Loucy (cell line): ENCODE results near the gene CCHCR1.
"Not testable (repeated sequence)": the region's sequence is repeated elsewhere in the genome, so short reads cannot be mapped to it uniquely, and the experiment has no call there.

Experiments
- H2AFZ ChIP-seq: fragments of 200-600 bp; sonication (generic); 2 replicates; pipeline ENCODE4 v1.6.0; 2016; ENCODE audit warnings: antibody characterized with exemption, mild to moderate bottlenecking, low read length, moderate library complexity
- H3F3A ChIP-seq: fragments of 200-600 bp; 2 replicates; pipeline ENCODE4 v1.6.0; 2016; ENCODE audit warnings: antibody characterized with exemption, low read depth, mild to moderate bottlenecking
- H3K27me3 ChIP-seq: fragments of 200-600 bp; sonication (generic); 2 replicates; pipeline ENCODE4 v1.6.1; 2014; ENCODE audit warnings: low read length, mild to moderate bottlenecking; ENCODE audit not compliant: insufficient read depth, poor library complexity, severe bottlenecking
- H3K36me3 ChIP-seq: fragments of 200-600 bp; sonication (generic); 2 replicates; pipeline ENCODE4 v1.6.1; 2016; ENCODE audit warnings: low read length; ENCODE audit not compliant: insufficient read depth
- H3K4me1 ChIP-seq: fragments of 200-600 bp; sonication (generic); 2 replicates; pipeline ENCODE4 v1.5.1; 2014; ENCODE audit warnings: low read length, mild to moderate bottlenecking; ENCODE audit not compliant: insufficient read depth, poor library complexity, severe bottlenecking
- H3K4me2 ChIP-seq: fragments of 200-600 bp; sonication (generic); 2 replicates; pipeline ENCODE4 v1.6.0; 2014; ENCODE audit warnings: antibody characterized with exemption, low read length, low read depth, mild to moderate bottlenecking; ENCODE audit not compliant: poor library complexity, severe bottlenecking
- H3K4me3 ChIP-seq: fragments of 200-600 bp; sonication (generic); 2 replicates; pipeline ENCODE4 v1.5.1; 2014; ENCODE audit warnings: low read length, mild to moderate bottlenecking, mixed read lengths; ENCODE audit not compliant: poor library complexity, severe bottlenecking
- H3K79me2 ChIP-seq: fragments of 200-600 bp; sonication (generic); 2 replicates; pipeline ENCODE4 v1.6.1; 2014; ENCODE audit warnings: low read length; ENCODE audit not compliant: insufficient read depth
- H3K9ac ChIP-seq: fragments of 200-600 bp; sonication (generic); 2 replicates; pipeline ENCODE4 v1.6.0; 2014; ENCODE audit warnings: mild to moderate bottlenecking, low read depth, low read length, moderate library complexity; ENCODE audit not compliant: poor library complexity, severe bottlenecking
- H3K9me2 ChIP-seq: fragments of 200-600 bp; sonication (generic); replicated peaks from 2 replicates; pipeline ENCODE4 v1.6.1; 2016; ENCODE audit warnings: low read depth, low read length, mixed read lengths
- H3K9me3 ChIP-seq: fragments of 200-600 bp; sonication (generic); 2 replicates; pipeline ENCODE4 v1.6.1; 2014; ENCODE audit warnings: mild to moderate bottlenecking, antibody characterized with exemption, low read length, low read depth; ENCODE audit not compliant: insufficient read depth
- H4K20me1 ChIP-seq: fragments of 200-600 bp; sonication (generic); 2 replicates; pipeline ENCODE4 v1.6.0; 2014; ENCODE audit warnings: antibody characterized with exemption, low read length, mild to moderate bottlenecking; ENCODE audit not compliant: insufficient read depth, poor library complexity, severe bottlenecking
- CTCF ChIP-seq: fragments of 200-600 bp; sonication (generic); conservative IDR thresholded peaks from 2 replicates; pipeline ENCODE4 v1.5.1; 2014; ENCODE audit warnings: mild to moderate bottlenecking, antibody characterized with exemption, low read length
- EZH2phosphoT487 ChIP-seq: fragments of 200-600 bp; IDR thresholded peaks from 2 replicates; pipeline ENCODE4 v1.6.1; 2018; ENCODE audit warnings: antibody characterized with exemption, mild to moderate bottlenecking, moderate library complexity, borderline replicate concordance

The CCHCR1 gene

GRCh38 chr6:31170987-31171671 lies 13.5 kb upstream of the CCHCR1 start:
- no peaks in the 10 kb centered on the region for H3F3A ChIP-seq
- no peaks in the 10 kb centered on the region for H3K27me3 ChIP-seq
- H3K79me2 ChIP-seq = no peaks in the 10 kb centered on the region
- no peak overlapping the region for H2AFZ ChIP-seq
- H3K9ac ChIP-seq = no peak overlapping the region
- H3K4me2 ChIP-seq = no peak overlapping the region
- H3K9me3 ChIP-seq = no peaks in the 10 kb centered on the region
- TF ChIP-seq EZH2phosphoT487 = no peak
- no peaks in the 10 kb centered on the region for H3K4me1 ChIP-seq
- H3K9me2 ChIP-seq = no peaks in the 10 kb centered on the region
- H3K4me3 ChIP-seq = no peak overlapping the region
- no peaks in the 10 kb centered on the region for H4K20me1 ChIP-seq
- no peaks in the 10 kb centered on the region for H3K36me3 ChIP-seq

DNA sequence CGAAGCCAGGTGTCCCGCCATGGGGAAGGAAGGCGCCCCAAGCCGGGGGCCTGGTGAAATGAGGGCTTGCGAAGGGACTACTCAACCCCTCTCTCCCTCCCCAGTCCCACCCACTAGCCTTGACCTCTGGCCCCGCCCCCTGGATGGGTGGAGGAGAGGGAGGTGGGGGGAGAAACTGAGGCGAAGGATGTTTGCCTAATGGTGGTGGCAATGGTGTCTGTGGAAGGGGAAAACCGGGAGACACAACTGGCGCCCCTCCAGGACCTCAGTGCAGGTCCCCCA lies 12.9 kb upstream of the CCHCR1 start, which contains the start of gene POU5F1:
TSS of gene POU5F1 (minus strand) at position 83 of the 282 bp plus-strand sequence. CDS start at position 21, 62 bp downstream.
- Histone ChIP-seq H3K4me2 (no peak within 1 kb of the TSS), H3K4me1 (no peaks in the 10 kb centered on the region), H3K36me3 (no peaks in the 10 kb centered on the region), H4K20me1 (no peaks in the 10 kb centered on the region), H2AFZ (no peak within 1 kb of the TSS), H3K4me3 (no peak within 1 kb of the TSS), H3K9me3 (no peaks in the 10 kb centered on the region), H3K27me3 (no peaks in the 10 kb centered on the region), H3K9ac (no peak within 1 kb of the TSS), H3F3A (no peaks in the 10 kb centered on the region), H3K79me2 (no peaks in the 10 kb centered on the region), H3K9me2 (no peaks in the 10 kb centered on the region)
- no peak for TF ChIP-seq EZH2phosphoT487
- no peak for TF ChIP-seq CTCF

GRCh38 chr6:31169858-31170599 lies 12.4 kb upstream of the CCHCR1 start:
- H3K4me1 ChIP-seq, H3K9me2 ChIP-seq, H3K9ac ChIP-seq, H4K20me1 ChIP-seq, H3K27me3 ChIP-seq, H2AFZ ChIP-seq, H3F3A ChIP-seq, H3K79me2 ChIP-seq, H3K9me3 ChIP-seq, H3K36me3 ChIP-seq, H3K4me3 ChIP-seq, H3K4me2 ChIP-seq: not testable (repeated sequence)

DNA sequence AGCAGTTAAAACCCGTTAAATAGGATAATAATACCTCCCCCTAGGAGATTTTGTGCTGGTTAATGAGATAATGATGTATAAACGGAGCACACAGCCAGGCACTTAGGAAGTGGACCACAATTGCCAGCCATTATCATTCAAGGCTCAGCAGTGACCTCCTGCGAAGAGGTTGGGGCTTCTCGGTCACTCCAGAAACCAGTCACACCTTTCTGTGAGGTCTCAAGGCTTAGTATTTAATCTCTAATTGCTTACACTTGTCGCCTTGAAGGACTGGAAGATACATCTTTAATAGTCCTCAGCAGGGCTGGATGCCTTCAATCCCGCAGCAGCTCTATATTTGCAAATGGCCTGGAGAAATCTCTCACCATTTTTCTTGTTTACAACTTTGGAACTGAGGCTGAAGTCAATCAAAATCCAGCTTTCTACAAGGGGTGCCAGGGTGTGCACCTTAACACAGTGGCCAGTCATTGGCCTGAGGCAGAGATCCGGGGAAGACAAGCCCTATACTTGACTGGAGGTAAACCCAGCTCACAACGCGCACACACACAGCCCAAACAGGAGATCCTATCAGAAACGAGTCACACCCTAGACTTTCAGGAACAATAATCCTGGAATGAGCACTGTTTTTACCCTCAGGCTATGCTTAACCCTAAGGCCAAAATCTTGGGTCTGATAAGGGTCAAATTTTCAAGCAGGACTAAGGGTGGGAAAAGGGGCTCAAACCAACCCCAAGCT lies 11.7 kb upstream of the CCHCR1 start:
- Histone ChIP-seq H3K9me2 (no peaks in the 10 kb centered on the region), H3K36me3 (no peaks in the 10 kb centered on the region), H3K4me3 (no peak overlapping the region), H3K4me1 (no peaks in the 10 kb centered on the region), H3F3A (no peaks in the 10 kb centered on the region), H3K79me2 (no peaks in the 10 kb centered on the region), H3K9ac (no peak overlapping the region), H3K9me3 (no peaks in the 10 kb centered on the region), H2AFZ (no peak overlapping the region), H4K20me1 (no peaks in the 10 kb centered on the region), H3K4me2 (no peak overlapping the region), H3K27me3 (no peaks in the 10 kb centered on the region)
- TF ChIP-seq CTCF (no peak), EZH2phosphoT487 (no peak)
